GM06990 (cell line): Measurements from ENCODE around the gene ENDOU.
A peak's percentile ranks its signal among the peaks of the same experiment; 100 is the strongest.

Source experiments
- DNase-seq: peaks from one replicate; pipeline ENCODE4 v3.0.0-alpha.2; 2011; ENCODE audit not compliant: insufficient read length; ENCODE audit errors: extremely low read depth
- H3K27me3 ChIP-seq: replicated peaks from 2 replicates; pipeline ENCODE4 v1.6.0; 2011; ENCODE audit warnings: low read length; ENCODE audit not compliant: control insufficient read depth, insufficient read depth
- H3K36me3 ChIP-seq: 2 replicates; pipeline ENCODE4 v1.5.1; 2011; ENCODE audit warnings: low read length; ENCODE audit not compliant: control insufficient read depth, insufficient read depth
- H3K4me3 ChIP-seq: replicated peaks from 2 replicates; pipeline ENCODE4 v1.5.1; 2011; ENCODE audit warnings: low read depth, mild to moderate bottlenecking, control low read depth, low read length
- CTCF ChIP-seq: IDR thresholded peaks from 2 replicates; pipeline ENCODE4 v1.5.1; 2011; ENCODE audit warnings: low read length, control low read depth, mild to moderate bottlenecking, inconsistent platforms; ENCODE audit not compliant: insufficient read depth, poor library complexity, severe bottlenecking

ENDOU gene

GRCh38 chr12:47744005-47744651, 18.8 kb upstream of the ENDOU start:
- Histone ChIP-seq H3K4me3 (no peak overlapping the region), H3K27me3 (no peaks in the 10 kb centered on the region; the same call in 1 of the 2 replicates), H3K36me3 (no peaks in the 10 kb centered on the region)
- TF ChIP-seq CTCF = peak; percentile 69
- DNase-seq = no peak

- H3K4me3 ChIP-seq = no peak overlapping the region
Measured at GRCh38 chr12:47743311-47743860, 18.1 kb upstream of the ENDOU start.

GRCh38 chr12:47742253-47742825, 17.0 kb upstream of the ENDOU start:
- TF ChIP-seq CTCF = peak; percentile 96
- H3K27me3 ChIP-seq = no peaks in the 10 kb centered on the region; the same call in 1 of the 2 replicates
- DNase-seq = no peak
- H3K36me3 ChIP-seq = no peaks in the 10 kb centered on the region
- H3K4me3 ChIP-seq = no peak overlapping the region

More at GRCh38 chr12:47743311-47743860, 18.1 kb upstream of the ENDOU start:
- Histone ChIP-seq H3K36me3 (no peaks in the 10 kb centered on the region), H3K27me3 (no peaks in the 10 kb centered on the region; the same call in 1 of the 2 replicates)
- no peak for DNase-seq
- TF ChIP-seq CTCF = no peak

GRCh38 chr12:47741340-47741703, 16.0 kb upstream of the ENDOU start:
- Histone ChIP-seq H3K4me3 (no peak overlapping the region), H3K27me3 (no peaks in the 10 kb centered on the region; the same call in 1 of the 2 replicates), H3K36me3 (no peaks in the 10 kb centered on the region)
- peak; percentile 55 for DNase-seq
- TF ChIP-seq CTCF = no peak

- peak; percentile 16 for TF ChIP-seq CTCF
- H3K4me3 ChIP-seq = peak overlapping the region; percentile 28
- H3K36me3 ChIP-seq = no peaks in the 10 kb centered on the region
- no peaks in the 10 kb centered on the region; the same call in 1 of the 2 replicates for H3K27me3 ChIP-seq
- peak; percentile 78 for DNase-seq
Measured at GRCh38 chr12:47740606-47741339, 15.5 kb upstream of the ENDOU start.
